ENCODE results near the gene FASN. TPM values are rescaled to one million over a fixed set of nuclear protein-coding genes. Genes with fewer than 3 reads are reported as not detected.
A peak's percentile ranks its signal among the peaks of the same experiment; 100 is the strongest.

FASN gene
- total RNA-seq, 1 donor from 2014 or later = 228 TPM

- DNase-seq (ENCODE audit: extremely low spot score, unreplicated experiment) = peak; percentile 97
- Mint-ChIP-seq H3K9me3 (no peaks in the 10 kb centered on the region), H3K27ac (peak within 1 kb of the TSS; percentile 87), H3K4me3 (peak within 1 kb of the TSS; percentile 84), H3K36me3 (peaks cover 5% of the 10 kb centered on the region), H3K4me1 (ENCODE audit: unreplicated experiment) (peaks cover 21% of the 10 kb centered on the region), H3K27me3 (no peaks in the 10 kb centered on the region)
- peak; percentile 88 for TF ChIP-seq CTCF (conservative IDR thresholded peaks at IDR 0.05)
These were observed 60.7 kb downstream of the FASN start, which contains the start of gene DCXR for GRCh38 chr17:82037092-82037888. TSS of gene DCXR (minus strand) at chr17:82037697. CDS start at chr17:82037682, 15 bp downstream.

- Mint-ChIP-seq H3K36me3 (peaks cover 5% of the 10 kb centered on the region), H3K27ac (no peak overlapping the region), H3K4me3 (peak overlapping the region; percentile 83), H3K27me3 (no peaks in the 10 kb centered on the region), H3K4me1 (ENCODE audit: unreplicated experiment) (peaks cover 21% of the 10 kb centered on the region), H3K9me3 (no peaks in the 10 kb centered on the region)
- TF ChIP-seq CTCF (conservative IDR thresholded peaks at IDR 0.05) = no peak
- no peak for DNase-seq (ENCODE audit: extremely low spot score, unreplicated experiment)
These were observed 61.4 kb downstream of the FASN start for GRCh38 chr17:82036634-82037091.

GRCh38 chr17:82035956-82036633 lies 61.9 kb downstream of the FASN start:
- Mint-ChIP-seq H3K27ac (no peak overlapping the region), H3K4me1 (ENCODE audit: unreplicated experiment) (peaks cover 17% of the 10 kb centered on the region), H3K27me3 (no peaks in the 10 kb centered on the region), H3K9me3 (no peaks in the 10 kb centered on the region), H3K4me3 (peak overlapping the region; percentile 83), H3K36me3 (peaks cover 5% of the 10 kb centered on the region)
- TF ChIP-seq CTCF (conservative IDR thresholded peaks at IDR 0.05) = no peak
- DNase-seq (ENCODE audit: extremely low spot score, unreplicated experiment) = no peak

GRCh38 chr17:82035488-82035887 lies 62.5 kb downstream of the FASN start:
- Mint-ChIP-seq H3K4me3 (peak overlapping the region; percentile 83), H3K36me3 (peaks cover 5% of the 10 kb centered on the region), H3K4me1 (ENCODE audit: unreplicated experiment) (peaks cover 16% of the 10 kb centered on the region), H3K27ac (peak overlapping the region; percentile 80), H3K27me3 (no peaks in the 10 kb centered on the region), H3K9me3 (no peaks in the 10 kb centered on the region)
- TF ChIP-seq CTCF (conservative IDR thresholded peaks at IDR 0.05) = no peak
- no peak for DNase-seq (ENCODE audit: extremely low spot score, unreplicated experiment)

- Mint-ChIP-seq H3K4me3 (peak overlapping the region; percentile 83), H3K4me1 (ENCODE audit: unreplicated experiment) (peaks cover 16% of the 10 kb centered on the region), H3K9me3 (no peaks in the 10 kb centered on the region), H3K27ac (peak overlapping the region; percentile 80), H3K27me3 (no peaks in the 10 kb centered on the region), H3K36me3 (peaks cover 5% of the 10 kb centered on the region)
- DNase-seq (ENCODE audit: extremely low spot score, unreplicated experiment) = no peak
- TF ChIP-seq CTCF (conservative IDR thresholded peaks at IDR 0.05) = no peak
These were observed 63.5 kb downstream of the FASN start for GRCh38 chr17:82034371-82035011.

Data from type B pancreatic cell (in vitro differentiated cells).